GM23338 (cell line): Measurements from ENCODE around the gene MEGF8. TPM values are rescaled to one million over a fixed set of nuclear protein-coding genes. Genes with fewer than 3 reads are reported as not detected.

Experiments
- ATAC-seq: fragments of 200-7000 bp; cut with Tn5 transposase; 3 replicates; pipeline ENCODE4 v1.9.1; 2020
- DNase-seq: peaks from one replicate; pipeline ENCODE4 v3.0.0-alpha.2; 2015; ENCODE audit warnings: low spot score
- H2AFZ ChIP-seq: fragments of 200-600 bp; sonication (generic); 2 replicates; pipeline ENCODE4 v1.8.0; 2016; ENCODE audit warnings: antibody characterized with exemption, mild to moderate bottlenecking, moderate library complexity
- H3F3A ChIP-seq: fragments of 200-600 bp; sonication (generic); replicated peaks from 2 replicates; pipeline ENCODE4 v1.8.0; 2017; ENCODE audit warnings: antibody characterized with exemption, mixed run types, low read depth
- H3K27ac ChIP-seq: fragments of 200-600 bp; sonication (generic); 2 replicates; pipeline ENCODE4 v1.6.1; 2016; ENCODE audit warnings: low read depth
- H3K27me3 ChIP-seq: fragments of 200-600 bp; sonication (generic); 2 replicates; pipeline ENCODE4 v1.8.0; 2016; ENCODE audit warnings: mild to moderate bottlenecking, mixed run types, moderate library complexity; ENCODE audit not compliant: insufficient read depth
- H3K36me3 ChIP-seq: fragments of 200-600 bp; sonication (generic); 2 replicates; pipeline ENCODE4 v1.8.0; 2016; ENCODE audit warnings: mild to moderate bottlenecking; ENCODE audit not compliant: insufficient read depth
- H3K4me1 ChIP-seq: fragments of 200-600 bp; sonication (generic); 2 replicates; pipeline ENCODE4 v1.8.0; 2016; ENCODE audit warnings: mild to moderate bottlenecking, moderate library complexity; ENCODE audit not compliant: insufficient read depth
- H3K4me2 ChIP-seq: fragments of 200-600 bp; sonication (generic); 2 replicates; pipeline ENCODE4 v1.7.1; 2017; ENCODE audit warnings: mixed run types
- H3K4me3 ChIP-seq: fragments of 200-600 bp; sonication (generic); 2 replicates; pipeline ENCODE4 v1.6.1; 2016; ENCODE audit warnings: mixed run types
- H3K79me2 ChIP-seq: fragments of 200-600 bp; sonication (generic); replicated peaks from 2 replicates; pipeline ENCODE4 v1.8.0; 2017; ENCODE audit warnings: mild to moderate bottlenecking; ENCODE audit not compliant: insufficient read depth
- H3K9me2 ChIP-seq: fragments of 200-600 bp; sonication (generic); 2 replicates; pipeline ENCODE4 v1.8.0; 2017; ENCODE audit not compliant: insufficient read depth
- H4K20me1 ChIP-seq: fragments of 200-600 bp; sonication (generic); replicated peaks from 2 replicates; pipeline ENCODE4 v1.8.0; 2017; ENCODE audit warnings: mild to moderate bottlenecking; ENCODE audit not compliant: insufficient read depth
- H3K27ac Mint-ChIP-seq: 2 replicates; pipeline ENCODE4 v1.8.0; 2020; ENCODE audit warnings: inconsistent platforms, mild to moderate bottlenecking, moderate library complexity, mixed read lengths
- H3K27me3 Mint-ChIP-seq: 3 replicates; pipeline ENCODE4 v1.8.0; 2022; ENCODE audit warnings: low read depth, mild to moderate bottlenecking, moderate library complexity, mixed read lengths, inconsistent platforms; ENCODE audit not compliant: insufficient read depth, poor library complexity
- H3K36me3 Mint-ChIP-seq: 3 replicates; pipeline ENCODE4 v1.8.0; 2021; ENCODE audit warnings: low read depth, mild to moderate bottlenecking, inconsistent platforms, moderate library complexity, mixed read lengths
- H3K4me1 Mint-ChIP-seq: 3 replicates; pipeline ENCODE4 v1.8.0; 2020; ENCODE audit warnings: mild to moderate bottlenecking, inconsistent platforms, mixed read lengths
- H3K4me3 Mint-ChIP-seq: 3 replicates; pipeline ENCODE4 v1.8.0; 2021; ENCODE audit warnings: moderate library complexity, mild to moderate bottlenecking, inconsistent platforms, mixed read lengths
- H3K9me3 Mint-ChIP-seq: 3 replicates; pipeline ENCODE4 v1.8.0; 2020; ENCODE audit warnings: moderate library complexity, mild to moderate bottlenecking, inconsistent platforms, mixed read lengths
- CTCF ChIP-seq, 2 experiments: fragments of 200-600 bp in 1 of 2; sonication (generic) in 1 of 2; conservative IDR thresholded peaks; 2 replicates each; pipeline versions ENCODE4 v1.5.1 to v1.6.1; 2016 to 2017; ENCODE audit warnings: antibody characterized with exemption in 2 of 2, low read depth in 2 of 2, mild to moderate bottlenecking in 2 of 2, moderate library complexity in 1 of 2
- EZH2 ChIP-seq: fragments of 200-600 bp; sonication (generic); IDR thresholded peaks from one replicate; pipeline ENCODE4 v1.8.0; 2017; ENCODE audit warnings: antibody characterized with exemption, mild to moderate bottlenecking, low read depth; ENCODE audit not compliant: unreplicated experiment
- EZH2phosphoT487 ChIP-seq: fragments of 200-600 bp; sonication (generic); IDR thresholded peaks from one replicate; pipeline ENCODE4 v1.8.1; 2018; ENCODE audit warnings: antibody characterized with exemption; ENCODE audit not compliant: unreplicated experiment
- JUNB ChIP-seq: IDR thresholded peaks from one replicate; pipeline ENCODE4 v1.6.1; 2016; ENCODE audit warnings: antibody characterized with exemption; ENCODE audit not compliant: unreplicated experiment
- POLR2AphosphoS5 ChIP-seq: IDR thresholded peaks from 2 replicates; pipeline ENCODE4 v1.6.1; 2016; ENCODE audit warnings: antibody characterized with exemption, low read depth
- REST ChIP-seq: IDR thresholded peaks from one replicate; pipeline ENCODE4 v1.6.1; 2018; ENCODE audit warnings: antibody characterized with exemption; ENCODE audit not compliant: unreplicated experiment
- ZNF114 ChIP-seq: fragments of 250-450 bp; sonication (Bioruptor Pico); IDR thresholded peaks from 2 replicates; pipeline ENCODE4 v1.5.0; 2020; ENCODE audit warnings: mild to moderate bottlenecking, moderate library complexity
- ZNF331 ChIP-seq: fragments of 250-450 bp; sonication (Bioruptor Pico); IDR thresholded peaks from 2 replicates; pipeline ENCODE4 v1.5.0; 2020; ENCODE audit warnings: low read depth, mild to moderate bottlenecking, moderate library complexity
- polyA plus RNA-seq: library from polyadenylated mRNA; unstranded; fragments of >200 nt; fragmentation: Nextera tagmentation; extraction: Ambion mirVana; gene quantifications from 2 replicates; pipeline ENCODE4 v1.2.1, GENCODE V29; 2016
- total RNA-seq: library from RNA; depleted of rRNA; stranded (reverse); fragments of >200 nt; shearing (Covaris generic); gene quantifications from 2 replicates; pipeline ENCODE4 v1.2.3, GENCODE V29; 2014

The MEGF8 gene
- total and polyA plus RNA-seq, 2 experiments from 2014 or later, result 6.2 to 40.5 TPM

- Histone ChIP-seq H4K20me1 (peaks cover 4% of the 10 kb centered on the region; the same call in 1 of the 2 replicates), H3K4me1 (peaks cover 12% of the 10 kb centered on the region; the same call in 1 of the 2 replicates), H3K4me3 (no peak overlapping the region), H3K27me3 (no peaks in the 10 kb centered on the region), H3K4me2 (no peak overlapping the region), H3K27ac (no peak overlapping the region), H3K79me2 (peaks cover 20% of the 10 kb centered on the region), H3K9me2 (no peaks in the 10 kb centered on the region), H3K36me3 (peaks cover 4% of the 10 kb centered on the region; the same call in 1 of the 2 replicates), H2AFZ (no peak overlapping the region), H3F3A (peaks cover 13% of the 10 kb centered on the region; the same call in 1 of the 2 replicates)
- ATAC-seq, result no peak
- Mint-ChIP-seq H3K36me3 (peaks cover 23% of the 10 kb centered on the region), H3K4me3 (no peak overlapping the region), H3K27ac (no peak overlapping the region), H3K9me3 (no peaks in the 10 kb centered on the region), H3K4me1 (peaks cover 26% of the 10 kb centered on the region), H3K27me3 (peaks cover 15% of the 10 kb centered on the region)
- no peak for TF ChIP-seq EZH2phosphoT487
- TF ChIP-seq POLR2AphosphoS5, result no peak
- DNase-seq, result no peak
Observed at GRCh38 chr19:42287827-42288107, 37.7 kb upstream of the MEGF8 start.

GRCh38 chr19:42288387-42288786 lies 37.0 kb upstream of the MEGF8 start:
- Histone ChIP-seq H3K4me3 (no peak overlapping the region), H3K27ac (no peak overlapping the region), H3K9me2 (no peaks in the 10 kb centered on the region), H3K4me2 (no peak overlapping the region), H3K27me3 (no peaks in the 10 kb centered on the region), H3K4me1 (peaks cover 6% of the 10 kb centered on the region; the same call in 1 of the 2 replicates), H3K36me3 (peaks cover 4% of the 10 kb centered on the region; the same call in 1 of the 2 replicates), H2AFZ (no peak overlapping the region), H3F3A (peaks cover 8% of the 10 kb centered on the region; the same call in 1 of the 2 replicates), H3K79me2 (peaks cover 16% of the 10 kb centered on the region), H4K20me1 (peaks cover 4% of the 10 kb centered on the region; the same call in 1 of the 2 replicates)
- TF ChIP-seq REST (no peak), CTCF (conservative IDR thresholded peaks at IDR 0.05; ENCODE audit: low read depth in 2 of 2) (no peak), JUNB (no peak), EZH2 (no peak), ZNF114 (CRISPR knock-in tag) (no peak), ZNF331 (CRISPR knock-in tag) (no peak), POLR2AphosphoS5 (no peak)
- Mint-ChIP-seq H3K4me1 (peaks cover 29% of the 10 kb centered on the region), H3K36me3 (peaks cover 26% of the 10 kb centered on the region), H3K27me3 (peaks cover 15% of the 10 kb centered on the region), H3K4me3 (no peak overlapping the region), H3K9me3 (no peaks in the 10 kb centered on the region), H3K27ac (no peak overlapping the region)
- ATAC-seq (no peak), DNase-seq (no peak)
